GM12878 (cell line): ENCODE results near the gene SNX8. TPM values are rescaled to one million over a fixed set of nuclear protein-coding genes. Genes with fewer than 3 reads are reported as not detected.

Experiments used
- ATAC-seq: fragments of 200-7000 bp; cut with Tn5 transposase; 3 replicates; pipeline ENCODE4 v1.9.1; 2020; ENCODE audit warnings: mild to moderate bottlenecking, moderate library complexity
- BruUV-seq: library from RNA; stranded (reverse); fragments of 400-500 nt; replicated peaks from 2 replicates; lab custom pipeline; 2021; lab: Mats Ljungman, UMichigan
- CTCF ChIA-PET: fragments of 300-600 bp; sonication (Branson Sonifier 250); formaldehyde crosslinking; extraction: SDS; loops from one replicate; lab custom pipeline; 2021; ENCODE audit warnings: inconsistent platforms; lab: Yijun Ruan, JAX
- POLR2A ChIA-PET: fragments of 350-600 bp; formaldehyde crosslinking; extraction: SDS; loops from one replicate; lab custom pipeline; 2021; ENCODE audit warnings: inconsistent platforms; lab: Charles Lee
- RAD21 ChIA-PET: fragments of 300-600 bp; sonication (Branson Sonifier 250); formaldehyde crosslinking; loops from one replicate; lab custom pipeline; 2023; ENCODE audit warnings: antibody characterized with exemption; ENCODE audit not compliant: unreplicated experiment; lab: Charles Lee
- SMC1A ChIA-PET: fragments of 300-600 bp; sonication (Branson Sonifier 250); formaldehyde crosslinking; loops from one replicate; lab custom pipeline; 2023; ENCODE audit not compliant: unreplicated experiment, uncharacterized antibody; lab: Charles Lee
- DNase-seq: peaks from one replicate; pipeline ENCODE4 v3.0.0-alpha.2; 2011; ENCODE audit warnings: low read depth, low spot score
- FAIRE-seq: peaks from 3 replicates; lab custom pipeline; 2011; peaks lifted over from hg19 to GRCh38; lab: Jason Lieb, UNC
- H2AFZ ChIP-seq: 2 replicates; pipeline ENCODE4 v1.6.0; 2011; ENCODE audit warnings: low read depth, low read length, control low read depth; ENCODE audit not compliant: control insufficient read depth
- H3K27ac ChIP-seq: 2 replicates; pipeline ENCODE4 v1.5.1; 2011; ENCODE audit warnings: control low read depth; ENCODE audit not compliant: control insufficient read depth, insufficient read depth
- H3K27me3 ChIP-seq, 2 experiments: replicated peaks in 1 of 2; 2 replicates each; pipeline versions ENCODE4 v1.6.0 to v1.6.1; 2011; ENCODE audit warnings: low read length in 1 of 2; ENCODE audit not compliant: control insufficient read depth in 2 of 2, insufficient read depth in 2 of 2
- H3K36me3 ChIP-seq, 2 experiments: 2 replicates each; pipeline ENCODE4 v1.5.1; 2011; ENCODE audit warnings: low read length in 1 of 2; ENCODE audit not compliant: control insufficient read depth in 2 of 2, insufficient read depth in 2 of 2
- H3K4me1 ChIP-seq: 2 replicates; pipeline ENCODE4 v1.6.1; 2011; ENCODE audit warnings: mild to moderate bottlenecking, low read length, moderate library complexity, mixed read lengths; ENCODE audit not compliant: control insufficient read depth, insufficient read depth
- H3K4me2 ChIP-seq: 2 replicates; pipeline ENCODE4 v1.6.0; 2011; ENCODE audit warnings: control low read depth; ENCODE audit not compliant: control insufficient read depth, insufficient read depth
- H3K4me3 ChIP-seq: fragments of 200-600 bp; sonication (generic); 2 replicates; pipeline ENCODE4 v1.5.1; 2016
- H3K79me2 ChIP-seq: 2 replicates; pipeline ENCODE4 v1.6.0; 2011; ENCODE audit warnings: low read length; ENCODE audit not compliant: control insufficient read depth, insufficient read depth
- H3K9ac ChIP-seq: 2 replicates; pipeline ENCODE4 v1.8.0; 2011; ENCODE audit warnings: low read length, control low read depth, mixed read lengths; ENCODE audit not compliant: control insufficient read depth, insufficient read depth
- H3K9me3 ChIP-seq: replicated peaks from 3 replicates; pipeline ENCODE4 v1.5.1; 2011; ENCODE audit warnings: mild to moderate bottlenecking, low read length; ENCODE audit not compliant: control insufficient read depth, insufficient read depth
- H4K20me1 ChIP-seq: 2 replicates; pipeline ENCODE4 v1.6.0; 2011; ENCODE audit not compliant: control insufficient read depth, insufficient read depth
- CHD1 ChIP-seq: IDR thresholded peaks from 2 replicates; pipeline ENCODE4 v1.6.1; 2012; ENCODE audit warnings: low read depth, low read length, improper control_type of control experiment
- DPF2 ChIP-seq: fragments of 450-650 bp; IDR thresholded peaks from 2 replicates; pipeline ENCODE4 v1.6.1; 2017; ENCODE audit warnings: mild to moderate bottlenecking
- EP300 ChIP-seq, 2 experiments: fragments of 150-350 bp in 1 of 2; IDR thresholded peaks; 2 replicates each; pipeline ENCODE4 v1.6.1; 2011 to 2012; ENCODE audit warnings: low read depth in 2 of 2, low read length in 2 of 2, borderline replicate concordance in 1 of 2, improper control_type of control experiment in 1 of 2, inconsistent platforms in 1 of 2; ENCODE audit not compliant: control insufficient read depth in 1 of 2
- ETV6 ChIP-seq, 2 experiments: fragments of 450-650 bp in 1 of 2; IDR thresholded peaks in 1 of 2; conservative IDR thresholded peaks in 1 of 2; 2 replicates each; pipeline ENCODE4 v1.6.1; 2014; ENCODE audit warnings: antibody characterized with exemption in 1 of 2, borderline replicate concordance in 1 of 2, low read depth in 1 of 2, mild to moderate bottlenecking in 1 of 2, moderate library complexity in 1 of 2
- KLF5 ChIP-seq: fragments of 450-650 bp; IDR thresholded peaks from 2 replicates; pipeline ENCODE4 v1.6.1; 2014; ENCODE audit warnings: mild to moderate bottlenecking; ENCODE audit not compliant: partially characterized antibody
- NFIC ChIP-seq: IDR thresholded peaks from 2 replicates; pipeline ENCODE4 v1.6.1; 2012; ENCODE audit warnings: low read depth, mild to moderate bottlenecking, inconsistent platforms, low read length, moderate library complexity
- ZBED1 ChIP-seq: IDR thresholded peaks from 2 replicates; pipeline ENCODE4 v1.6.1; 2016; ENCODE audit warnings: borderline replicate concordance
- ZNF274 ChIP-seq: IDR thresholded peaks from one replicate; pipeline ENCODE4 v1.8.0; 2011; ENCODE audit not compliant: insufficient read length, insufficient read depth
- WGBS: methylation state at CpG from one replicate; pipeline ENCODE4 v1.1.6; 2016; ENCODE audit warnings: low lambda C conversion rate; ENCODE audit not compliant: insufficient replicate concordance, insufficient coverage; ENCODE audit errors: missing lambda C conversion rate; 5-methylcytosine and 5-hydroxymethylcytosine counted together
- in situ Hi-C: fragments of 300-500 bp; cut with MboI; formaldehyde crosslinking; loops from 9 replicates; pipeline ENCODE4 v1.14.3; 2018; ENCODE audit warnings: mixed read lengths
- intact Hi-C: fragments of 100-400 bp; cut with micrococcal nuclease; formaldehyde crosslinking; loops from one replicate; pipeline ENCODE4 v1.14.2; 2022; ENCODE audit not compliant: unreplicated experiment
- polyA plus RNA-seq, 11 experiments: library from polyadenylated mRNA; depleted of rRNA in 4 of 11; unstranded in 6 of 11; stranded (reverse) in 5 of 11; fragments of >200 nt; fragmentation: Nextera tagmentation in 4 of 11; fragmentation: Illumina TruSeq in 1 of 11; extraction: Ambion mirVana in 4 of 11; extraction: Trizol in 1 of 11; gene quantifications; 1 replicate in 1 of 11; 2 replicates in 10 of 11; pipeline versions ENCODE4 v1.2.1 to v1.2.3, GENCODE V29; 2011 to 2016; ENCODE audit warnings: inconsistent platforms in 2 of 11, missing spikeins in 2 of 11, low read depth in 1 of 11
- total RNA-seq, 4 experiments: library from RNA; depleted of rRNA in 3 of 4; stranded (reverse); fragments of >200 nt in 3 of 4; fragmentation: Illumina TruSeq in 1 of 4; extraction: Trizol in 1 of 4; gene quantifications; 2 replicates each; pipeline versions ENCODE4 v1.2.1 to v1.2.3, GENCODE V29; 2013 to 2021
- TF ChIP-seq, protein P1 (sequence below): fragments of 150-350 bp; IDR thresholded peaks from 2 replicates; pipeline ENCODE4 v1.6.1; 2016; ENCODE audit warnings: low read depth, low read length

The SNX8 gene
- total and polyA plus RNA-seq, 10 of the 15 experiments (the other 5 are each of a cell fraction or from before 2014, with no cell fraction given): 6.4 to 210 (median 97.6) TPM

DNA sequence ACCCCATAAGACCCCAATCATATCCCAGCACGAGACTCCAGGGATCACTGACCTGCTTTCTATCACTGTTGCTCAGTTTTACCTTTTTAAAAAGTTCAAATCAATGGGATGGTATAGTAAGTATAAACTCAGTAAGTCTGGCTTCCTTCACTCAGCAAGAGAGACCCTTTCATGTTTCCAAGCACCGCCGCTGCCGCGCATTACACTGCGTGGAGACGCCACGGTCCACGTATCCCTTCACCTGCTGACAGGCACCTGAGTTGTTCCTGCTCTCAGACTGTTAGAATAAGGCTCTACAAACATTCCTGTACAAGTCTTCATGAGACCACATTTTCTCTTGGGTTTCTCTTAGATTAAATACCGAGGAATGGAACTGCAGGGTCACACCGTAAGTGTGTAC lies 109.8 kb downstream of the SNX8 start:
- Histone ChIP-seq H2AFZ (no peak overlapping the region), H3K4me2 (no peak overlapping the region)
- no TSS peak for BruUV-seq
- in situ Hi-C loops: no loop called here
- TF ChIP-seq ETV6 (conservative IDR thresholded peaks at IDR 0.05 in 1 of 2, IDR thresholded peaks at IDR 0.05 in 1 of 2; ENCODE audit: borderline replicate concordance in 1 of 2, low read depth in 1 of 2) (no peak), ZNF274 (no peak), ZBED1 (no peak), EP300 (IDR thresholded peaks at IDR 0.05; ENCODE audit: borderline replicate concordance in 1 of 2, control insufficient read depth in 1 of 2, low read depth in 2 of 2, low read length in 2 of 2) (no peak), CHD1 (no peak), KLF5 (no peak), NFIC (no peak), DPF2 (no peak)
- TF ChIP-seq, protein P1, sequence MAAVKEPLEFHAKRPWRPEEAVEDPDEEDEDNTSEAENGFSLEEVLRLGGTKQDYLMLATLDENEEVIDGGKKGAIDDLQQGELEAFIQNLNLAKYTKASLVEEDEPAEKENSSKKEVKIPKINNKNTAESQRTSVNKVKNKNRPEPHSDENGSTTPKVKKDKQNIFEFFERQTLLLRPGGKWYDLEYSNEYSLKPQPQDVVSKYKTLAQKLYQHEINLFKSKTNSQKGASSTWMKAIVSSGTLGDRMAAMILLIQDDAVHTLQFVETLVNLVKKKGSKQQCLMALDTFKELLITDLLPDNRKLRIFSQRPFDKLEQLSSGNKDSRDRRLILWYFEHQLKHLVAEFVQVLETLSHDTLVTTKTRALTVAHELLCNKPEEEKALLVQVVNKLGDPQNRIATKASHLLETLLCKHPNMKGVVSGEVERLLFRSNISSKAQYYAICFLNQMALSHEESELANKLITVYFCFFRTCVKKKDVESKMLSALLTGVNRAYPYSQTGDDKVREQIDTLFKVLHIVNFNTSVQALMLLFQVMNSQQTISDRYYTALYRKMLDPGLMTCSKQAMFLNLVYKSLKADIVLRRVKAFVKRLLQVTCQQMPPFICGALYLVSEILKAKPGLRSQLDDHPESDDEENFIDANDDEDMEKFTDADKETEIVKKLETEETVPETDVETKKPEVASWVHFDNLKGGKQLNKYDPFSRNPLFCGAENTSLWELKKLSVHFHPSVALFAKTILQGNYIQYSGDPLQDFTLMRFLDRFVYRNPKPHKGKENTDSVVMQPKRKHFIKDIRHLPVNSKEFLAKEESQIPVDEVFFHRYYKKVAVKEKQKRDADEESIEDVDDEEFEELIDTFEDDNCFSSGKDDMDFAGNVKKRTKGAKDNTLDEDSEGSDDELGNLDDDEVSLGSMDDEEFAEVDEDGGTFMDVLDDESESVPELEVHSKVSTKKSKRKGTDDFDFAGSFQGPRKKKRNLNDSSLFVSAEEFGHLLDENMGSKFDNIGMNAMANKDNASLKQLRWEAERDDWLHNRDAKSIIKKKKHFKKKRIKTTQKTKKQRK: no peak
- TF ChIP-seq, all 136 proteins: peak for 0
- H3K27ac ChIP-seq: no peak overlapping the region
- no peaks in the 10 kb centered on the region for H3K9me3 ChIP-seq
- H3K9ac ChIP-seq: no peak overlapping the region
- ATAC-seq (no peak), DNase-seq (no peak), FAIRE-seq (no peak)
- intact Hi-C loops: loop anchor here (10.0 kb wide), 1 partner anchor 390 kb away; no protein-coding TSS in a partner anchor
- no peak overlapping the region for H3K4me3 ChIP-seq
- H3K27me3 ChIP-seq: no peaks in the 10 kb centered on the region
- H3K79me2 ChIP-seq: peaks cover 3% of the 10 kb centered on the region
- ChIA-PET CTCF (interaction anchor here (0.5 to 1.8 kb wide), 2 partner anchors 10 to 21 kb away, joined by 3 to 11 read pairs; no protein-coding TSS in a partner anchor), POLR2A (no interaction called here), SMC1A (interaction anchor here (0.6 to 1.9 kb wide), 2 partner anchors 15 to 143 kb away, joined by 3 to 4 read pairs; no protein-coding TSS in a partner anchor), RAD21 (interaction anchor here (1.3 kb wide), 1 partner anchor 105 kb away, joined by 4 read pairs; no protein-coding TSS in a partner anchor)
- WGBS: 93% methylated on average over 11 of the region's 11 CpGs
- H3K4me1 ChIP-seq: peaks cover 14% of the 10 kb centered on the region
- H4K20me1 ChIP-seq: no peaks in the 10 kb centered on the region
- H3K36me3 ChIP-seq: peaks cover 10 to 26% of the 10 kb centered on the region in 2 experiments
